GM23248 (cell line): ENCODE data around the gene SEMA3G.

Experiments used
- EZH2 ChIP-seq: fragments of 200-600 bp; sonication (generic); IDR thresholded peaks from 2 replicates; pipeline ENCODE4 v1.6.1; 2018; ENCODE audit warnings: antibody characterized with exemption, mild to moderate bottlenecking; ENCODE audit not compliant: insufficient read depth, poor library complexity, severe bottlenecking
- EZH2phosphoT487 ChIP-seq: fragments of 200-600 bp; sonication (generic); IDR thresholded peaks from 2 replicates; pipeline ENCODE4 v1.6.1; 2018; ENCODE audit warnings: antibody characterized with exemption, moderate library complexity, mild to moderate bottlenecking, low read depth; ENCODE audit not compliant: insufficient read depth

DNA sequence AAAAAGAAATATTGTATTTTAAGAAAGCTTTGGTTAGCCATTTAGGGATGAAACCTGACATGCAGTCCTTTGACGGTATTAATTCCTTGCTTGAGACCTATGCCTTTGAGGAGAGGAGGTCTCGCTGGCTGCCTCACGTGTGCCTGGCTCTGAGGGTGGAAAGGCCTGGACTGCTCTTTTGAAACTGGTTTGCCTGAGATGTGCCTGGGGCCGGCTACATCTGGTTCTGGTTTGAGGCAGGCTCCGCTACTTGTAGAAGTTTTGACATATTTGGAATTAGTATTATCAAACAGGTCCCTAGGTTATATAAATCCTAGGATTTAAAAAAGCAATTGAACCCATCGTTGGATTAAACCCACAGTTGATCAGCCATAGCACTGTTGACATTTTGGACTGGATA lies 17.0 kb upstream of the SEMA3G start:
- TF ChIP-seq EZH2phosphoT487, result no peak
- no peak for TF ChIP-seq EZH2
